HFF-Myc (cell line): Measurements from ENCODE around the gene TMEM248.
"Not testable (repeated sequence)": the region's sequence is repeated elsewhere in the genome, so short reads cannot be mapped to it uniquely, and the experiment has no call there.

Experiments used
- DNase-seq: peaks from one replicate; pipeline ENCODE4 v3.0.0-alpha.2; 2011; ENCODE audit warnings: low read depth; ENCODE audit errors: extremely low read depth
- H3K4me3 ChIP-seq: replicated peaks from 2 replicates; pipeline ENCODE4 v1.5.1; 2011; ENCODE audit warnings: low read depth, mild to moderate bottlenecking, control low read depth, low read length
- TF ChIP-seq, protein P1 (sequence below): IDR thresholded peaks from 2 replicates; pipeline ENCODE4 v1.5.1; 2012; ENCODE audit warnings: mild to moderate bottlenecking, low read depth, low read length, control low read depth; ENCODE audit errors: missing control alignments

TMEM248 gene

DNA sequence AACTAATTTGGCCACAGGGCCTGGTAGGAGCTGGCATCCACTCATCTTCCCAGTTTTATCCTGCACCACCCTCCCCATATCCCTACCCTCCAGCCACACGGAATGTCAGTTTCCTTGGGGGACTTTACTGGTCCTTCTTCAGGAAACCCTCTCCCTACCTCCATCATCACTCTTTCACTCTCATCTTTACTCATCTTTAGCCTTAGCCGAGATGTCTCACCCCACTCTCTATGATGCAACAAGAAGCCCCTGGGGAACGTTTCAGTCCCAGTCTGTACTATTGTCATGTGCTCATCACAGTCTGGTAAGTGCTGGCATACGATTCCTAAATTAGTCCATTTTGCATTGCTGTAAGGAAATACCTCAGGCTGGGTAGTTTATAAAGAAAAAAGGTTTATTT, 34.9 kb upstream of the TMEM248 start:
- TF ChIP-seq, protein P1, sequence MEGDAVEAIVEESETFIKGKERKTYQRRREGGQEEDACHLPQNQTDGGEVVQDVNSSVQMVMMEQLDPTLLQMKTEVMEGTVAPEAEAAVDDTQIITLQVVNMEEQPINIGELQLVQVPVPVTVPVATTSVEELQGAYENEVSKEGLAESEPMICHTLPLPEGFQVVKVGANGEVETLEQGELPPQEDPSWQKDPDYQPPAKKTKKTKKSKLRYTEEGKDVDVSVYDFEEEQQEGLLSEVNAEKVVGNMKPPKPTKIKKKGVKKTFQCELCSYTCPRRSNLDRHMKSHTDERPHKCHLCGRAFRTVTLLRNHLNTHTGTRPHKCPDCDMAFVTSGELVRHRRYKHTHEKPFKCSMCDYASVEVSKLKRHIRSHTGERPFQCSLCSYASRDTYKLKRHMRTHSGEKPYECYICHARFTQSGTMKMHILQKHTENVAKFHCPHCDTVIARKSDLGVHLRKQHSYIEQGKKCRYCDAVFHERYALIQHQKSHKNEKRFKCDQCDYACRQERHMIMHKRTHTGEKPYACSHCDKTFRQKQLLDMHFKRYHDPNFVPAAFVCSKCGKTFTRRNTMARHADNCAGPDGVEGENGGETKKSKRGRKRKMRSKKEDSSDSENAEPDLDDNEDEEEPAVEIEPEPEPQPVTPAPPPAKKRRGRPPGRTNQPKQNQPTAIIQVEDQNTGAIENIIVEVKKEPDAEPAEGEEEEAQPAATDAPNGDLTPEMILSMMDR: no peak
- DNase-seq: no peak
- no peak overlapping the region for H3K4me3 ChIP-seq

DNA sequence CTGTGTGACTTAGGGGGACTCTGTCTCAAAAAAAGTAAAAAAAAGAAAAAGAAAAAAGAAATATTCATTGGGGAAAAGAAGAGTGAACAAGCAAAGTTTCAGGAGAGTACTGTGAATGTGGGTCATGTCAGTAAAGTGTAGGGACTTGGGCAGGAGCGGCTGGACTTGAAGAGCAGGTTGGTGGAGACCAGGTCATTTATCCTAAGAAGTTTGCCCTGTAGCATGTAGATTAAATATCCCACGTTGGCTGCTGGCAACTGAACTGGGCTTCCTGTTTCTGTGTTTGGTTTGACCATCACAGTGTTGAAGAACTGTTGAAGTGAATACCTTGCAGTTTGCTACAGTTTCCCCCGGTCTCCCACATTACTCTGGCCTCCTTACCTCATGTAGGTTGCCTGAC, 32.8 kb upstream of the TMEM248 start:
- DNase-seq, H3K4me3 ChIP-seq: not testable (repeated sequence)

DNA sequence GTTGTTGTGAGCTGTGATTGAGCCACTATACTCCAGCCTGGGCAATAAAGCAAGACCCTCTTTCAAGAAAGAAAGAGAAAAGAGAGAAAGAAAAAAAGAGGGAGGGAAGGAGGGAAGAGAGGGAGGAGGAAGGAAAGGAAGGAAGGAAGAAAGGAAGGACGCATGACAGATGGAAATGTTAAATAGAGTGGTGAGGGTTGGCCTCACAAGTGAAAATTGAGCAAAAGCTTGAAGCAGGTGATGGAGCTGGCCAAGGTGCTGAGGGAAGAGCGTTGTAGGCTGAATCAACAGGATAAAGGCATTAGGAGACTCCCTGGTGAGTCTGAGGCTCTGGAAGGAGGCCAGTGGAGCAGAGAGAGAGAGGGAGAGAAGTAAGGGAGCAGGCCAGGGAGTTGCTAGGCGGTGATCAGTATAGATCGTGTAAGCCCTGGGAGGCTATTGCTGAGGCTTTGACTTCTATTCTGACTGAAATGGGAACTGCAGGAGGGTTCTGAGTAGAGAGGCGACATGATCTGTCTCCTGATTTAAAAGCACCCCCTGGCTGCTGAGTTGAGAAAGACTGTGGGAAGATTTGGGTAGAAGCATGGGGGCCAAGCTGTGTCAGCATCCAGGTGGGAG, 26.5 kb upstream of the TMEM248 start:
- no peak for DNase-seq
- TF ChIP-seq, protein P1: no peak
- H3K4me3 ChIP-seq: no peak overlapping the region

GRCh38 chr7:66896441-66896840, 24.6 kb upstream of the TMEM248 start:
- H3K4me3 ChIP-seq: no peak overlapping the region
- TF ChIP-seq, protein P1: no peak
- DNase-seq: no peak

DNA sequence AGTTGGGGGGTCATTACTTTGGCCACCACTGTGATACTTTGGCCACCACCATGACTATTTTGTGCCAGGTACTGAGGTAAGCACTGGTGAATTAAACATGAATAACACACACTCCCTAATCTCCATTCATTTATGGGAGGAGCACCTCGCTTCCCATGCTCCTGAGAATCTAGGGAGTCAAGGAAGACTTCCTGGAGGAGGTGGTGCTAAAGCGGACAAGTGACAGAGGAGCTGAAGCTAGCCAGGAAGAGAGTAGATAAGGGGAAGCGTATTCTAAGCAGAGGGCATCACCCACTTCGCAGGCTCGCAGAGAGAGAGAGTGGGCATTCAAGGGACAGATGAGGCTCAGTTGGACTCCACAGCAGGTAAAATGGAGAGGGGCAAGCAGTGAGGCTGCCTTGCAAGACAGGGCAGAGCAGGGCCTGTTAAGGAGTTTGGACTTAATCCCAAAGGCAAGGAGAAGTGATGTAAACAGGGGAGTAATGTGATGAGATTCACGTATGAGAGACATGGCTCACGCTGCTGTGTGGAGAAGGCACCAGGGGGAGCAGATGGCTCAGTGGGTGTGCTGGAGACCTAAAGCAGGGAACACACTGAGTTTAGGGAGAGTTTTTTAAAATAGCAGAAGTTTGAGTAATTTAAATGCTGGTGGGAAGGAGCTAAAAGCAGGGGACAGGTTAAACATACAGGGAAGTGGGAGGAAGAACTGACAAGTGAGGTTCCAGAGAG, 21.3 kb upstream of the TMEM248 start:
- no peak overlapping the region for H3K4me3 ChIP-seq
- no peak for DNase-seq
- TF ChIP-seq, protein P1: no peak

DNA sequence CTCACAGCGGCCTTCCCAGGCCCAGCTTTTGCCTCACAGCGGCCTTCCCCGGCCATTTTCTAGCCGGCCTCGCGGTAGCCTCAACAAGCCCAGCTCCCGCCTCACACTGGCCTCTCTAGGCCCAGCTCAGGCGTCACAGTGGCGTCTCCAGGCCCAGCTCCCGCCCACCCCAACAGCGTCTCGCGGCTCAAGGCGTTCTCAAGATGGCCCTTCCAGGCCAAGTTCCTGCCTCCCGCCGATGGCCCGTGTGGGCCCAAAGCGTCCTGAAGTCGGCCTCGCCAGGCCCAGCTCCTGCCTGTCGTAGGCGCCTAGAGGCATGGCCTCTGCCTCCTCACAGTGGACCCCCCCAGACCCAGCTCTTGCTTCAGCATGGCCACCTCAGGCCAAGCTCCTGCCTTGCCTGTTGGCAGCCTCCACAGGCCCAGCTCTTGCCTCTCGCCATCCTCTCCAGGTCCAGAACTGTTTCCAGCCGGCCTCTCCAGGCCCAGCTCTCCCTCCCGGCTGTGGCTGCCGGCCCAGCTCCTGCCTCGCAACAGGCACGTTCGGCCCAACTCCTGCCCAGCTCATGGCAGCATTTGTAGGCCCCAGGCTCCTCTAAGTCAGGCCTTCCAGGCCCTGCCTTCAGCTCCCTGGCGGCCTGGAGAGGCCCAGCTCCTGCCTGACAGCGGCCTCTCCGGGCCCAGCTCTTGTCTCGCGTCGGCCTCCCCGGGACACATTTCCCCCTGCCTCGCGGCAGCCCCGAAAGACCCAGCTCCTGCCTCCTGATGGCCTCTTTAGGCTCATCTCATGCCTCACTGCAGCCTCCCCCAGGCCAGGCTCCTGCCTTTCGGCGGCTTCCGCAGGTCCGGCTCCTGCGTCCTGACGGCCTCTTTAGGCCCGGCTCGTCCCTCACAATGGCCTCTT, 18.8 kb upstream of the TMEM248 start:
- TF ChIP-seq, protein P1: no peak
- H3K4me3 ChIP-seq: no peak overlapping the region
- DNase-seq: no peak

GRCh38 chr7:66902844-66903180, 18.2 kb upstream of the TMEM248 start:
- TF ChIP-seq, protein P1: no peak
- H3K4me3 ChIP-seq: no peak overlapping the region
- DNase-seq: no peak
